Middle frontal gyrus (tissue), 1 donor: Measurements from ENCODE around the gene PIGQ.

Experiments
- DNase-seq: peaks from one replicate; pipeline ENCODE4 v3.0.0-alpha.2; 2015; ENCODE audit warnings: low spot score; ENCODE audit errors: extremely low spot score

PIGQ gene

DNA sequence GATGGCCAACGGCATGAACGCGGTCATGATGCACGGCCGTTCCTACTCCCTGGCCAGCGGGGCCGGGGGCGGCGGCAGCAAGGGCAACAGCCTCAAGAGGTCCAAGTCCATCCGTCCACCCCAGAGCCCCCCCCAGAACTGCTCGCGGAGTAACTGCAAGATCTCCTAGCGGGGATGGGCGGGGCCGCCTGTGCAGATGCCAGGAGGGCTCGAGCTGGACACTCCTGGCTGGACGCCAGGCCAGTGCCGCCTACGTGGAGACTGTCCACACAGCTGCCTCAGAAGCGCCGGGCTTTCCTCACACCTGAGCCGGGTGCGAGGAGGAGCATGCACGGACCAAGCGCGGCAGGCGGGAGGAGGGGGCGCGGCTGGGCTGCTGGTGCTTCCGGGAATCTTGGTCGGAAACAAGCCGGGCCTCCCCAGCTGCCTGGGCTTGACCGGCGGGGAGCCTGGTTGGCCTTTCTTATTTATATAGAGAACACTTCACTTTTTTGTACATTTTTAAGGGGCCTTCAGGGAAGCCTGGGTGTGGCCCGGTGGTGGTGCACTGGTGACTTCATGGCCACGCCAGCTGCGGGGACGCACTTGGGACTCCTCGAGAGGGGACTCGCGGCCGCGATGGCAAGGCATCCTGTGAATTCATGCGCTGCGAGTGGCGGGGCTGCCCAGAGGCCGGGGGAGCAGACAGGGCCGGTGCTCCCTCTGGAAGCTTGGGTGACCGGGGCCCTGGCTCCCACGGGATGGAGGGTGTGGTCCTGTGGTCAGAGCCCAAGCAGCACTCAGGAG lies 57.9 kb downstream of the PIGQ start:
- DNase-seq: no peak

DNA sequence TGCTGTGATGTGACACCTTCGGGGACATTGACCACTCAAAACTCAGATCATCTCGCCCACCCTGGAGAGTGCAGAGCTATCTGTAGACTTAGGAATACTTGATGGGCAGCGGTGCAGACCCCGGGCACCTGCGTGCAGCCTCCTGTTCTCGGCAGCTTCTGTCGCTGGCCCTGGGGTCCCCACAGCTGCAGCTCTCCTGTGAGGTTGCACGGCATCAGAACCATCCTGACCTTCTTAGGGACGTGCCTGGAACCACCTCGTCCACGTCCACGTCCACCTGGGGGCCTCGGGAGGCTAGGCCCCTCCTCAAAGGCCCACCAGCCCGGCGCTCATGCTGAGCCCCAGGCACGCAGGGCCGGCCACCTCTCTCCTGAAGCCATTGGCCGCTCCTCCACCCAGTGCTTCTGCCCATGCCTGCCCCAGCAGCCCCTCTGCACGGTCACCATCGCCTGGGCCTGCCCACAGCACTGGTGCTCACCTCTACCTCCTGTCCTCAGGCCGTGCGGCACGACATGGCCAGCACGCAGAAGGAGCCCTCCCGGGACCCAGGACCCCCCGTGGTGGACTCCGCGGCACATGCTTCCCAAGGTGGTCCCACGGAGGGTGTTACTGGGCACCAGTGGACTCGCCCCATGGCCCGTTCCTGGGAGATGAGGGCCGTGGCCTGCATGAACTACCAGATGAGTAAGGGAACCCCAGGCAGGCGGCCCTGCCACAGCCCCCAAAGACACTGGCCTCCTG lies 58.7 kb downstream of the PIGQ start:
- DNase-seq: no peak

DNA sequence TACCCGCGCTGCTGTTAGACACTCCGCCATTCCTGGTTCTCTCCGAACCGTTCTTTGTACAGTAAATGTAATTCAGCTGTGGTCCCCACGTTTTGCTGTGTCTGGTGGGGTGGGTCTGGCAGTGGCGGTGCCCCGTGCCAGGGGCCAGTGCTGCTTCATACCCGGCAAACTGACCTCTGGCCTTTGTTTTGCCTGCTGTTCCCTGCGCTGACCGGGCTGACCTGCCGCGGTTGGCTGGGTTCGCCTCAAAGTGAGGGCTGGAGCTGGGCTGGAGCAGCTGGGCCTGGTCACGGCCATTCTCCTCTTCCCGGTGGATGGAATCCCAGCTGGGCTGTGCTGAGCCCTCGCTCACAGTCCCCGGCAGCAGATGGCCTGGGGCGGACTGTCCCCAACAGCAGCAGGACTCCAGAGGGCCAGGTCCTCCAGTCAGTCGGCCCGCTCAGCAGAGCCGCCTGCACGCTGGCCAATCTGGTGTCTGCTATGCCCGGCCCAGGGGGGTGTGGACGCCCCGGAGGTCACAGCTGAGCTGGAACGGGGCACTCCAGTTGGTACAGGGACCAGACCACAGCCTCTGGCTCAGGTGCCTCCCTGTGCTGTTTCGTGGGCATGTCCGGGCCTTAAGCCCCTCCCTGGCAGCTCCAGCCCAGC lies 59.5 kb downstream of the PIGQ start:
- no peak for DNase-seq

DNA sequence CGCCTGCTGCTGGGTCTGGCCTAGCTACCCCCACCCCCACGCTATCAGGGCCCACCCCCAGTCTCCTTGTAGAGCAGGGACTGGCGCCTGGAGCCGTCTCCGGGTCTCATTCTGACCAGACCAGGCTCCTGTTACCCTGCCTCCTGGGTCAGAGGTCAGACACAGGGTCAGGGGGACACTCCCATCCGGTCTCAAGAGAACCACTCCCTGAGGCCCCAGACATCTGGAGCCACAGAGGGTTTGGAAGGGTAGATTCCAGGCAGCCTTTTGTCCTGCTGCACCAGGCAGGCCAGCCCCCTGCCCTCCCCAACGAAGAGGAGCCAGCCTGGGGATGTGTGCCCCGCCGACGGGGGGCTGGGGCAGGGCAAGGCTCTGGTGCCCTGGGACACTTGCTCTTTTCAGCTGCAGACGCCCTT lies 60.1 kb downstream of the PIGQ start:
- DNase-seq: no peak

DNA sequence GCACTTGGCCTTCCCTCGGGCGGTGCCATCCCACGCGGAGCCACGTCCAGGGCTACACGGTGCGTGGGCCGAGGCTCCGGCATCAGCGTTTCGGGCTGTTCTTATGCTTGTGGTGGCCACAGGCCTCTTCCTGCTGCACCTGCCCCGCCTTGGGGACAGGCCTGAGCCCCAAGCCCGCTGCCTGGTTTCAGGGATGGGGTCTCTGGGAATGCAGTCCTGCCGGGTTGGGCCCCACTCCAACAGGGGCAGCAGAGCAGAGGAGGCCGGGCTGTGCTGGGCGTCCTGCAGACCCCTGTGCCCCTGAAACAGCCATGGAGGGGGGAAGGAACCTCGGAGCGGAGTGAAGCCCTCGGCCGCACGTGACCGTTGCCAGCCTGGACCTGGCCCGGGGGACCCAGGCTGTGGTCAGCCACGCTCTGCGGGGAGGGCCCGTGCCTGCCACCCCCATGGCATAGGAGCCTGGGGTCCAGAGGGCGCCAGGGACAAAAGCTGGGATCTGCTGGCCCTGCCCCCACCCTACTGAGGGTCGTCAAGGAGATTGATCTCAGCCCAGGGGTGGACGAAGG lies 60.6 kb downstream of the PIGQ start:
- DNase-seq: no peak

DNA sequence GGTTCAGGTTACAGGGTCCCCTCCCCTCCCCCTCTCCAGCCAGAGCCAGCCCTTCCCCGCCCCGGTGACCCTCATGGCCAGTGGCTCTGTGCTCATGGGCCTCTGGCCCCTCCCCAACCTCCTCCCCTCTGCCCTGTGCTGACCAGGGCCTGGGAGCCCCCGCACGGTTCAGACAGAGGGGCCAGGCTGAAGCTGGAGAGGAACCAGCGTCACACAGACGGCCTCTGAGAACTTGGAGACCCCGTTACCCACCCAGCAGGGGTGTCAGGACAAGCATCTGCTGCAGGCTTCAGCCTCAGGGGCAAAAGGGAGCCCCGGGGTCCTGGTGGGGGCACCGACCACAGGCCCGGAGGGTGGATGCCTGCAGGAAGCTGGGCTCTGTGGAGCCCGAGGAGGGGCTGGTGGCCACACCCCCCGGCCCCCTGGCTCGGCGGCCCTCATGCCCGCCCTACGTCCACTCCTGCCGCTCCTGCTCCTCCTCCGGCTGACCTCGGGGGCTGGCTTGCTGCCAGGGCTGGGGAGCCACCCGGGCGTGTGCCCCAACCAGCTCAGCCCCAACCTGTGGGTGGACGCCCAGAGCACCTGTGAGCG lies 61.1 kb downstream of the PIGQ start, which contains the start of gene WFIKKN1:
WFIKKN1 (plus strand) TSS at position 171 of the 591 bp plus-strand sequence; CDS start at position 440, 269 bp downstream.
- no peak for DNase-seq

DNA sequence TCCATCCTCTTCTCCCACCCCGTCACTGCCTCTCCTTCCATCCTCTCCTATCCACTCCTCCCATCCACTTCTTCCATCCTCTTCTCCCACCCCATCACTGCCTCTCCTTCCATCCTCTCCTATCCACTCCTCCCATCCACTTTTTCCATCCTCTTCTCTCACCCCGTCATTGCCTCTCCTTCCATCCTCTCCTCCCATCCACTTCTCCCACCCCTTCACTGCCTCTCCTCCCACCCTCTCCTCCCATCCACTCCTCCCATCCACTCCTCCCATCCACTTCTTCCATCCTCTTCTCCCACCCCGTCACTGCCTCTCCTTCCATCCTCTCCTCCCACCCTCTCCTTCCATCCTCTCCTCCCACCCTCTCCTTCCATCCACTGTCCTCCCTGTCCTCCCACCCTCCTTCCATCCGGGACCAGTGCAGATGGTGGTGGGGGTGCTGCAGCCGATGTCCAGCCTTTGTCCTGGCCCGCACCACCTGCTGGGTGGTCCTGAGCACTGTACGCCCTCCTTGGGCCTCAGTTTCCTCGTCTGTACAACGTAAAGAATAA lies 62.1 kb downstream of the PIGQ start:
- no peak for DNase-seq

DNA sequence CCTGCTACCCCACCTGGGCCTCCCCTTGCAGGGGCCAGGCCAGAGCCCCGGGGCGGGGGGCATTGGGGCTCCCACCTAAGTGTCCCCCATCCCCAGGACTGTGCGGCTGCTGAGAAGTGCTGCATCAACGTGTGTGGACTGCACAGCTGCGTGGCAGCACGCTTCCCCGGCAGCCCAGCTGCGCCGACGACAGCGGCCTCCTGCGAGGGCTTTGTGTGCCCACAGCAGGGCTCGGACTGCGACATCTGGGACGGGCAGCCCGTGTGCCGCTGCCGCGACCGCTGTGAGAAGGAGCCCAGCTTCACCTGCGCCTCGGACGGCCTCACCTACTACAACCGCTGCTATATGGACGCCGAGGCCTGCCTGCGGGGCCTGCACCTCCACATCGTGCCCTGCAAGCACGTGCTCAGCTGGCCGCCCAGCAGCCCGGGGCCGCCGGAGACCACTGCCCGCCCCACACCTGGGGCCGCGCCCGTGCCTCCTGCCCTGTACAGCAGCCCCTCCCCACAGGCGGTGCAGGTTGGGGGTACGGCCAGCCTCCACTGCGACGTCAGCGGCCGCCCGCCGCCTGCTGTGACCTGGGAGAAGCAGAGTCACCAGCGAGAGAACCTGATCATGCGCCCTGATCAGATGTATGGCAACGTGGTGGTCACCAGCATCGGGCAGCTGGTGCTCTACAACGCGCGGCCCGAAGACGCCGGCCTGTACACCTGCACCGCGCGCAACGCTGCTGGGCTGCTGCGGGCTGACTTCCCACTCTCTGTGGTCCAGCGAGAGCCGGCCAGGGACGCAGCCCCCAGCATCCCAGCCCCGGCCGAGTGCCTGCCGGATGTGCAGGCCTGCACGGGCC lies 62.9 kb downstream of the PIGQ start:
- DNase-seq: no peak

DNA sequence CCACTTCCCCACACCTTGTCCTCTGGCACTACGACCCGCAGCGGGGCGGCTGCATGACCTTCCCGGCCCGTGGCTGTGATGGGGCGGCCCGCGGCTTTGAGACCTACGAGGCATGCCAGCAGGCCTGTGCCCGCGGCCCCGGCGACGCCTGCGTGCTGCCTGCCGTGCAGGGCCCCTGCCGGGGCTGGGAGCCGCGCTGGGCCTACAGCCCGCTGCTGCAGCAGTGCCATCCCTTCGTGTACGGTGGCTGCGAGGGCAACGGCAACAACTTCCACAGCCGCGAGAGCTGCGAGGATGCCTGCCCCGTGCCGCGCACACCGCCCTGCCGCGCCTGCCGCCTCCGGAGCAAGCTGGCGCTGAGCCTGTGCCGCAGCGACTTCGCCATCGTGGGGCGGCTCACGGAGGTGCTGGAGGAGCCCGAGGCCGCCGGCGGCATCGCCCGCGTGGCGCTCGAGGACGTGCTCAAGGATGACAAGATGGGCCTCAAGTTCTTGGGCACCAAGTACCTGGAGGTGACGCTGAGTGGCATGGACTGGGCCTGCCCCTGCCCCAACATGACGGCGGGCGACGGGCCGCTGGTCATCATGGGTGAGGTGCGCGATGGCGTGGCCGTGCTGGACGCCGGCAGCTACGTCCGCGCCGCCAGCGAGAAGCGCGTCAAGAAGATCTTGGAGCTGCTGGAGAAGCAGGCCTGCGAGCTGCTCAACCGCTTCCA lies 63.7 kb downstream of the PIGQ start:
- no peak for DNase-seq
